Fibroblast of lung (primary cell): ENCODE results near the gene CCDC158. TPM values are rescaled to one million over a fixed set of nuclear protein-coding genes. Genes with fewer than 3 reads are reported as not detected.

Source experiments
- DNase-seq, 2 donors: peaks; one replicate each; pipeline versions ENCODE4 v3.0.0 to v3.0.0-alpha.2; 2010; ENCODE audit warnings: low read depth in 2 of 2
- H2AFZ ChIP-seq: 2 replicates; pipeline ENCODE4 v1.5.1; 2012; ENCODE audit warnings: low read length, control low read depth, inconsistent platforms
- H3K27ac ChIP-seq: 2 replicates; pipeline ENCODE4 v1.5.1; 2011; ENCODE audit warnings: low read length, control low read depth; ENCODE audit not compliant: insufficient read depth
- H3K27me3 ChIP-seq: 2 replicates; pipeline ENCODE4 v1.5.1; 2011; ENCODE audit warnings: mild to moderate bottlenecking, low read length; ENCODE audit not compliant: control insufficient read depth, insufficient read depth
- H3K36me3 ChIP-seq: 2 replicates; pipeline ENCODE4 v1.5.1; 2011; ENCODE audit warnings: low read length; ENCODE audit not compliant: control insufficient read depth, insufficient read depth
- H3K4me1 ChIP-seq: 2 replicates; pipeline ENCODE4 v1.5.1; 2011; ENCODE audit warnings: low read length; ENCODE audit not compliant: control insufficient read depth, insufficient read depth; ENCODE audit errors: extremely low read depth
- H3K4me2 ChIP-seq: 2 replicates; pipeline ENCODE4 v1.5.1; 2011; ENCODE audit warnings: low read length, control low read depth; ENCODE audit not compliant: insufficient read depth; ENCODE audit errors: extremely low read depth
- H3K4me3 ChIP-seq, 4 experiments: fragments of 200-600 bp in 1 of 4; sonication (generic) in 1 of 4; replicated peaks in 1 of 4; 2 replicates each; pipeline ENCODE4 v1.5.1; 2011 to 2016; ENCODE audit warnings: low read length in 4 of 4, low read depth in 3 of 4, mild to moderate bottlenecking in 3 of 4, control low read depth in 2 of 4, inconsistent platforms in 1 of 4, mixed read lengths in 1 of 4; ENCODE audit not compliant: insufficient read depth in 1 of 4; ENCODE audit errors: control extremely low read depth in 1 of 4
- H3K79me2 ChIP-seq: 2 replicates; pipeline ENCODE4 v1.5.1; 2012; ENCODE audit warnings: mild to moderate bottlenecking, low read length, inconsistent platforms; ENCODE audit not compliant: control insufficient read depth, insufficient read depth
- H3K9ac ChIP-seq: 2 replicates; pipeline ENCODE4 v1.5.1; 2011; ENCODE audit warnings: mild to moderate bottlenecking, low read length, control low read depth; ENCODE audit not compliant: insufficient read depth
- H3K9me3 ChIP-seq: 2 replicates; pipeline ENCODE4 v1.5.1; 2012; ENCODE audit warnings: low read depth, low read length; ENCODE audit not compliant: control insufficient read depth, insufficient read depth
- H4K20me1 ChIP-seq: 2 replicates; pipeline ENCODE4 v1.5.1; 2011; ENCODE audit warnings: low read length; ENCODE audit not compliant: control insufficient read depth, insufficient read depth; ENCODE audit errors: extremely low read depth
- CTCF ChIP-seq, 2 donors: IDR thresholded peaks in 1 of 2; conservative IDR thresholded peaks in 1 of 2; 1 replicate in 1 of 2; 2 replicates in 1 of 2; pipeline ENCODE4 v1.5.1; 2011 to 2012; ENCODE audit warnings: low read length in 2 of 2, control low read depth in 1 of 2, inconsistent platforms in 1 of 2, low read depth in 1 of 2, mild to moderate bottlenecking in 1 of 2
- EZH2 ChIP-seq: IDR thresholded peaks from 2 replicates; pipeline ENCODE4 v1.5.1; 2012; ENCODE audit warnings: low read length, control low read depth, mild to moderate bottlenecking; ENCODE audit errors: missing control alignments
- polyA plus RNA-seq, 2 donors: library from polyadenylated mRNA; depleted of rRNA in 1 of 2; stranded (reverse) in 1 of 2; unstranded in 1 of 2; fragments of >200 nt; gene quantifications; 2 replicates each; pipeline ENCODE4 v1.2.1, GENCODE V29; 2011 to 2012; ENCODE audit warnings: missing spikeins in 1 of 2
- total RNA-seq: library from RNA; depleted of rRNA; stranded (reverse); fragments of >200 nt; gene quantifications from 2 replicates; pipeline ENCODE4 v1.2.1, GENCODE V29; 2014

The CCDC158 gene
- total and polyA plus RNA-seq, 2 donors (not counting 1 experiment from before 2014, with no cell fraction given) = 0.15 to 1.5 TPM

- Histone ChIP-seq H3K9me3 (no peaks in the 10 kb centered on the region), H3K4me3 (no peak overlapping the region), H3K9ac (no peak overlapping the region), H3K4me2 (no peak overlapping the region), H3K27ac (no peak overlapping the region), H3K4me1 (peaks cover 2% of the 10 kb centered on the region), H3K79me2 (peaks cover under 1% of the 10 kb centered on the region), H4K20me1 (no peaks in the 10 kb centered on the region), H2AFZ (no peak overlapping the region), H3K27me3 (no peaks in the 10 kb centered on the region), H3K36me3 (peaks cover 1% of the 10 kb centered on the region)
- DNase-seq = no peak
- TF ChIP-seq CTCF (conservative IDR thresholded peaks at IDR 0.05 in 1 of 2, IDR thresholded peaks at IDR 0.05 in 1 of 2; ENCODE audit: low read depth in 1 of 2, low read length in 2 of 2) = no peak
These were observed 107.4 kb downstream of the CCDC158 start for GRCh38 chr4:76313547-76313946.

- no peak overlapping the region for H3K9ac ChIP-seq
- no peak overlapping the region for H2AFZ ChIP-seq
- no peaks in the 10 kb centered on the region for H3K9me3 ChIP-seq
- no peak for DNase-seq
- H3K4me2 ChIP-seq = no peak overlapping the region
- peaks cover 1% of the 10 kb centered on the region for H3K36me3 ChIP-seq
- no peak overlapping the region for H3K4me3 ChIP-seq
- H3K4me1 ChIP-seq = peaks cover 6% of the 10 kb centered on the region
- peaks cover 8% of the 10 kb centered on the region for H3K79me2 ChIP-seq
- no peaks in the 10 kb centered on the region for H3K27me3 ChIP-seq
- H4K20me1 ChIP-seq = no peaks in the 10 kb centered on the region
- no peak for TF ChIP-seq EZH2
- no peak for TF ChIP-seq CTCF (conservative IDR thresholded peaks at IDR 0.05 in 1 of 2, IDR thresholded peaks at IDR 0.05 in 1 of 2; ENCODE audit: low read depth in 1 of 2, low read length in 2 of 2)
- H3K27ac ChIP-seq = no peak overlapping the region
These were observed 108.5 kb downstream of the CCDC158 start for GRCh38 chr4:76312457-76312856.

GRCh38 chr4:76311896-76312331 lies 109.0 kb downstream of the CCDC158 start:
- Histone ChIP-seq H3K36me3 (peaks cover 1% of the 10 kb centered on the region), H3K9me3 (no peaks in the 10 kb centered on the region), H3K9ac (no peak overlapping the region), H2AFZ (no peak overlapping the region), H3K27me3 (no peaks in the 10 kb centered on the region), H4K20me1 (no peaks in the 10 kb centered on the region), H3K4me1 (peaks cover 6% of the 10 kb centered on the region), H3K4me2 (no peak overlapping the region), H3K4me3 (no peak overlapping the region), H3K79me2 (peaks cover 9% of the 10 kb centered on the region), H3K27ac (no peak overlapping the region)
- DNase-seq = no peak
- TF ChIP-seq CTCF (conservative IDR thresholded peaks at IDR 0.05 in 1 of 2, IDR thresholded peaks at IDR 0.05 in 1 of 2; ENCODE audit: low read depth in 1 of 2, low read length in 2 of 2) (no peak), EZH2 (no peak)
